ENCODE data around the gene ITFG1.
A peak's percentile ranks its signal among the peaks of the same experiment; 100 is the strongest.

Gene ITFG1

DNA sequence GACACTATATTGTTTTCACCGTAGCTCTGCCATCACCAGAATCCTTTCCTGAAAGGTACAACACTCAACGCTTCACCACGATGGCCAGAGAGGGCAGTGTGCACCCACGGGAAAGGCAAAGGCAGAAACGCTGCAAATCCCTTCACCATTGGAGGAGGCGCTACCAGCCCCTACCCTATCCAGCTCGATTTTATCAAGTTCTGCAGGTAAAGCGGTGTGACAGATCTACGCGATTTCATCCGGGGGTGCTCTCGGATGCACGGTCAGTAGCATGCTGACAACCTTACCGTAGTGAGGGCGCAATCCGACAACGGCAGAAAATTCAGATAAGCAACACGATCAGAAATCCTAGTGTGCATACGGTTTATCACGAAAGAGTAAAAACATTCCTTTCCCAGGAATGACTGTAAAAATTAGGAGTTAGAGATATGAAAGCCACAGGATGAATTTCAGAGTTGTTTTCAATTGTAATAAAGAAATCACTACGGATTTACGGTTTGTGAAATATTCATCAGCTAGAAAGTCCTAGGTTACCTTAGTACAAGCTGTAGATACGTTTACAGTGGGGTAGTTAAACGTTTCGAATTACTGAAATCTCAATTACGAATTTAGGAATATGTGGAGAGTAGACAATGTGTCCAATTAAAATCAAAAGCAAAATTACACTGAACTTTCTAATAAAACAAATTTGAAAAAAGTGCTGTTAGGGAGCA, 318.9 kb downstream of the ITFG1 start (continued):
- TF ChIP-seq, protein P1, sequence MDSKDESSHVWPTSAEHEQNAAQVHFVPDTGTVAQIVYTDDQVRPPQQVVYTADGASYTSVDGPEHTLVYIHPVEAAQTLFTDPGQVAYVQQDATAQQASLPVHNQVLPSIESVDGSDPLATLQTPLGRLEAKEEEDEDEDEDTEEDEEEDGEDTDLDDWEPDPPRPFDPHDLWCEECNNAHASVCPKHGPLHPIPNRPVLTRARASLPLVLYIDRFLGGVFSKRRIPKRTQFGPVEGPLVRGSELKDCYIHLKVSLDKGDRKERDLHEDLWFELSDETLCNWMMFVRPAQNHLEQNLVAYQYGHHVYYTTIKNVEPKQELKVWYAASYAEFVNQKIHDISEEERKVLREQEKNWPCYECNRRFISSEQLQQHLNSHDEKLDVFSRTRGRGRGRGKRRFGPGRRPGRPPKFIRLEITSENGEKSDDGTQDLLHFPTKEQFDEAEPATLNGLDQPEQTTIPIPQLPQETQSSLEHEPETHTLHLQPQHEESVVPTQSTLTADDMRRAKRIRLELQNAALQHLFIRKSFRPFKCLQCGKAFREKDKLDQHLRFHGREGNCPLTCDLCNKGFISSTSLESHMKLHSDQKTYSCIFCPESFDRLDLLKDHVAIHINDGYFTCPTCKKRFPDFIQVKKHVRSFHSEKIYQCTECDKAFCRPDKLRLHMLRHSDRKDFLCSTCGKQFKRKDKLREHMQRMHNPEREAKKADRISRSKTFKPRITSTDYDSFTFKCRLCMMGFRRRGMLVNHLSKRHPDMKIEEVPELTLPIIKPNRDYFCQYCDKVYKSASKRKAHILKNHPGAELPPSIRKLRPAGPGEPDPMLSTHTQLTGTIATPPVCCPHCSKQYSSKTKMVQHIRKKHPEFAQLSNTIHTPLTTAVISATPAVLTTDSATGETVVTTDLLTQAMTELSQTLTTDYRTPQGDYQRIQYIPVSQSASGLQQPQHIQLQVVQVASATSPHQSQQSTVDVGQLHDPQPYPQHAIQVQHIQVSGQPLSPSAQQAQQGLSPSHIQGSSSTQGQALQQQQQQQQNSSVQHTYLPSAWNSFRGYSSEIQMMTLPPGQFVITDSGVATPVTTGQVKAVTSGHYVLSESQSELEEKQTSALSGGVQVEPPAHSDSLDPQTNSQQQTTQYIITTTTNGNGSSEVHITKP (tag by site-specific recombination; IDR thresholded peaks at IDR 0.05): peak; percentile 51
- TF ChIP-seq, protein P2, sequence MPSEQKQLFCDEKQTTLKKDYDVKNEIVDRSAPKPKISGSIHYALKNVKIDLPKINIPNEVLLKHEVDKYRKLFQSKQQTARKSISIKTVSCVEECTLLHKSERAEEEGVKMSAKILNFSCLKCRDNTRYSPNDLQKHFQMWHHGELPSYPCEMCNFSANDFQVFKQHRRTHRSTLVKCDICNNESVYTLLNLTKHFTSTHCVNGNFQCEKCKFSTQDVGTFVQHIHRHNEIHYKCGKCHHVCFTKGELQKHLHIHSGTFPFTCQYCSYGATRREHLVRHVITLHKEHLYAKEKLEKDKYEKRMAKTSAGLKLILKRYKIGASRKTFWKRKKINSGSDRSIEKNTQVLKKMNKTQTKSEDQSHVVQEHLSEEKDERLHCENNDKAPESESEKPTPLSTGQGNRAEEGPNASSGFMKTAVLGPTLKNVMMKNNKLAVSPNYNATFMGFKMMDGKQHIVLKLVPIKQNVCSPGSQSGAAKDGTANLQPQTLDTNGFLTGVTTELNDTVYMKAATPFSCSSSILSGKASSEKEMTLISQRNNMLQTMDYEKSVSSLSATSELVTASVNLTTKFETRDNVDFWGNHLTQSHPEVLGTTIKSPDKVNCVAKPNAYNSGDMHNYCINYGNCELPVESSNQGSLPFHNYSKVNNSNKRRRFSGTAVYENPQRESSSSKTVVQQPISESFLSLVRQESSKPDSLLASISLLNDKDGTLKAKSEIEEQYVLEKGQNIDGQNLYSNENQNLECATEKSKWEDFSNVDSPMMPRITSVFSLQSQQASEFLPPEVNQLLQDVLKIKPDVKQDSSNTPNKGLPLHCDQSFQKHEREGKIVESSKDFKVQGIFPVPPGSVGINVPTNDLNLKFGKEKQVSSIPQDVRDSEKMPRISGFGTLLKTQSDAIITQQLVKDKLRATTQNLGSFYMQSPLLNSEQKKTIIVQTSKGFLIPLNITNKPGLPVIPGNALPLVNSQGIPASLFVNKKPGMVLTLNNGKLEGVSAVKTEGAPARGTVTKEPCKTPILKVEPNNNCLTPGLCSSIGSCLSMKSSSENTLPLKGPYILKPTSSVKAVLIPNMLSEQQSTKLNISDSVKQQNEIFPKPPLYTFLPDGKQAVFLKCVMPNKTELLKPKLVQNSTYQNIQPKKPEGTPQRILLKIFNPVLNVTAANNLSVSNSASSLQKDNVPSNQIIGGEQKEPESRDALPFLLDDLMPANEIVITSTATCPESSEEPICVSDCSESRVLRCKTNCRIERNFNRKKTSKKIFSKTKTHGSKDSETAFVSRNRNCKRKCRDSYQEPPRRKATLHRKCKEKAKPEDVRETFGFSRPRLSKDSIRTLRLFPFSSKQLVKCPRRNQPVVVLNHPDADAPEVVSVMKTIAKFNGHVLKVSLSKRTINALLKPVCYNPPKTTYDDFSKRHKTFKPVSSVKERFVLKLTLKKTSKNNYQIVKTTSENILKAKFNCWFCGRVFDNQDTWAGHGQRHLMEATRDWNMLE (tag by site-specific recombination; conservative IDR thresholded peaks at IDR 0.05; ENCODE audit: low read depth): no peak
- TF ChIP-seq ZNF510 (tag by site-specific recombination; IDR thresholded peaks at IDR 0.05; ENCODE audit: insufficient replicate concordance): no peak
- TF ChIP-seq ZBTB17 (tag by site-specific recombination; IDR thresholded peaks at IDR 0.05): peak; percentile 97
- TF ChIP-seq ZNF266 (tag by site-specific recombination; IDR thresholded peaks at IDR 0.05; ENCODE audit: low read depth): no peak
- peak; percentile 70; the same call in 1 of the 2 replicates for TF ChIP-seq ZNF10 (tag by site-specific recombination; IDR thresholded peaks at IDR 0.05)
- 0 out of 2 replicates have a peak, but pooled peaks have one; percentile 40 for TF ChIP-seq IKZF3 (tag by site-specific recombination; IDR thresholded peaks at IDR 0.05)
- TF ChIP-seq PRDM1 (tag by site-specific recombination; IDR thresholded peaks at IDR 0.05): peak; percentile 87; the same call in 1 of the 2 replicates
- TF ChIP-seq ZEB2 (tag by site-specific recombination; IDR thresholded peaks at IDR 0.05): peak; percentile 85; the same call in 1 of the 2 replicates
- no peak for TF ChIP-seq ZNF501 (tag by site-specific recombination; IDR thresholded peaks at IDR 0.05)
- no peak for TF ChIP-seq ZBTB8A (tag by site-specific recombination; IDR thresholded peaks at IDR 0.05)
- no peak for TF ChIP-seq GLIS2 (tag by site-specific recombination; IDR thresholded peaks at IDR 0.05)
- TF ChIP-seq ZNF561 (tag by site-specific recombination; IDR thresholded peaks at IDR 0.05; ENCODE audit: borderline replicate concordance): peak; percentile 63; the same call in 1 of the 2 replicates

DNA sequence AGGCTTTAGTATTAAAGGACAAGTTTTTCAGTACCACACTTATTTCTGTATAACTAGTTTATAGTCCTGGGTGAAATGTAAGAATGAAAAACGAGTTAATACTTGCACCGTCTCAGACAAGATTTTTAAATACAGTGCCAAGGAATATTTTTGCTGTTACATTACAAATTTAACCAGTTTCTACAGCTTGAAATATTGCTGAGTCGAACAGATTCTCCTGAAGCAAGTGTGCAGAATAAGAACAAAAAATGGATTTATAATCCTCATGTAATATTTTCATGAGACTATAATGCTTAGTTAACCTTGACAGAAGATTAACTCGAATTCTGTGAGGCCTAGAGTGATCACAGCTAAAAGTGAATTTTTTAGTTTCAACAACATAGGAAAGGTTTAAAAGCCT, 320.2 kb downstream of the ITFG1 start:
- Histone ChIP-seq H3K9me3 (ENCODE audit: control insufficient read depth, insufficient read depth, low read depth, low read length) (no peaks in the 10 kb centered on the region), H3K36me3 (ENCODE audit: control insufficient read depth in 2 of 2, insufficient read depth in 1 of 2, low read length in 2 of 2) (no peaks in the 10 kb centered on the region), H3K27ac (ENCODE audit: extremely low read depth, low read depth, low read length) (no peak overlapping the region), H3K4me1 (ENCODE audit: control insufficient read depth, insufficient read depth, low read length) (peaks cover 2% of the 10 kb centered on the region; the same call in 1 of the 2 replicates), H3K4me3 (ENCODE audit: low read depth, low read length) (no peak overlapping the region)
- ChIA-PET CTCF (interaction anchor here (0.9 to 3.2 kb wide), 11 partner anchors 10 to 1017 kb away, joined by 3 to 21 read pairs (median 8); partner anchors contain the start of gene ABCC12), POLR2A (no interaction called here)
- TF ChIP-seq ZNF138 (tag by site-specific recombination; IDR thresholded peaks at IDR 0.05; ENCODE audit: borderline replicate concordance): no peak
- TF ChIP-seq ZNF394 (tag by site-specific recombination; IDR thresholded peaks at IDR 0.05; ENCODE audit: borderline replicate concordance): no peak
- TF ChIP-seq, protein P3, sequence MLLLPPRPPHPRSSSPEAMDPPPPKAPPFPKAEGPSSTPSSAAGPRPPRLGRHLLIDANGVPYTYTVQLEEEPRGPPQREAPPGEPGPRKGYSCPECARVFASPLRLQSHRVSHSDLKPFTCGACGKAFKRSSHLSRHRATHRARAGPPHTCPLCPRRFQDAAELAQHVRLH (tag by site-specific recombination; IDR thresholded peaks at IDR 0.05): no peak
- no peak for TF ChIP-seq ZNF132 (tag by site-specific recombination; IDR thresholded peaks at IDR 0.05; ENCODE audit: borderline replicate concordance)
- TF ChIP-seq MYNN (tag by site-specific recombination; IDR thresholded peaks at IDR 0.05; ENCODE audit: borderline replicate concordance): no peak
- no peak for TF ChIP-seq ZNF366 (tag by site-specific recombination; conservative IDR thresholded peaks at IDR 0.05)
- TF ChIP-seq, protein P4, sequence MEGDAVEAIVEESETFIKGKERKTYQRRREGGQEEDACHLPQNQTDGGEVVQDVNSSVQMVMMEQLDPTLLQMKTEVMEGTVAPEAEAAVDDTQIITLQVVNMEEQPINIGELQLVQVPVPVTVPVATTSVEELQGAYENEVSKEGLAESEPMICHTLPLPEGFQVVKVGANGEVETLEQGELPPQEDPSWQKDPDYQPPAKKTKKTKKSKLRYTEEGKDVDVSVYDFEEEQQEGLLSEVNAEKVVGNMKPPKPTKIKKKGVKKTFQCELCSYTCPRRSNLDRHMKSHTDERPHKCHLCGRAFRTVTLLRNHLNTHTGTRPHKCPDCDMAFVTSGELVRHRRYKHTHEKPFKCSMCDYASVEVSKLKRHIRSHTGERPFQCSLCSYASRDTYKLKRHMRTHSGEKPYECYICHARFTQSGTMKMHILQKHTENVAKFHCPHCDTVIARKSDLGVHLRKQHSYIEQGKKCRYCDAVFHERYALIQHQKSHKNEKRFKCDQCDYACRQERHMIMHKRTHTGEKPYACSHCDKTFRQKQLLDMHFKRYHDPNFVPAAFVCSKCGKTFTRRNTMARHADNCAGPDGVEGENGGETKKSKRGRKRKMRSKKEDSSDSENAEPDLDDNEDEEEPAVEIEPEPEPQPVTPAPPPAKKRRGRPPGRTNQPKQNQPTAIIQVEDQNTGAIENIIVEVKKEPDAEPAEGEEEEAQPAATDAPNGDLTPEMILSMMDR (tag by site-specific recombination; IDR thresholded peaks at IDR 0.05): no peak
- TF ChIP-seq ZNF48 (tag by site-specific recombination; IDR thresholded peaks at IDR 0.05): no peak
- TF ChIP-seq, protein P5, sequence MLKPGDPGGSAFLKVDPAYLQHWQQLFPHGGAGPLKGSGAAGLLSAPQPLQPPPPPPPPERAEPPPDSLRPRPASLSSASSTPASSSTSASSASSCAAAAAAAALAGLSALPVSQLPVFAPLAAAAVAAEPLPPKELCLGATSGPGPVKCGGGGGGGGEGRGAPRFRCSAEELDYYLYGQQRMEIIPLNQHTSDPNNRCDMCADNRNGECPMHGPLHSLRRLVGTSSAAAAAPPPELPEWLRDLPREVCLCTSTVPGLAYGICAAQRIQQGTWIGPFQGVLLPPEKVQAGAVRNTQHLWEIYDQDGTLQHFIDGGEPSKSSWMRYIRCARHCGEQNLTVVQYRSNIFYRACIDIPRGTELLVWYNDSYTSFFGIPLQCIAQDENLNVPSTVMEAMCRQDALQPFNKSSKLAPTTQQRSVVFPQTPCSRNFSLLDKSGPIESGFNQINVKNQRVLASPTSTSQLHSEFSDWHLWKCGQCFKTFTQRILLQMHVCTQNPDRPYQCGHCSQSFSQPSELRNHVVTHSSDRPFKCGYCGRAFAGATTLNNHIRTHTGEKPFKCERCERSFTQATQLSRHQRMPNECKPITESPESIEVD (tag by site-specific recombination; IDR thresholded peaks at IDR 0.05): no peak

Data from HEK293 (cell line).